ENCODE measurements around the gene MAP2K6.

DNA sequence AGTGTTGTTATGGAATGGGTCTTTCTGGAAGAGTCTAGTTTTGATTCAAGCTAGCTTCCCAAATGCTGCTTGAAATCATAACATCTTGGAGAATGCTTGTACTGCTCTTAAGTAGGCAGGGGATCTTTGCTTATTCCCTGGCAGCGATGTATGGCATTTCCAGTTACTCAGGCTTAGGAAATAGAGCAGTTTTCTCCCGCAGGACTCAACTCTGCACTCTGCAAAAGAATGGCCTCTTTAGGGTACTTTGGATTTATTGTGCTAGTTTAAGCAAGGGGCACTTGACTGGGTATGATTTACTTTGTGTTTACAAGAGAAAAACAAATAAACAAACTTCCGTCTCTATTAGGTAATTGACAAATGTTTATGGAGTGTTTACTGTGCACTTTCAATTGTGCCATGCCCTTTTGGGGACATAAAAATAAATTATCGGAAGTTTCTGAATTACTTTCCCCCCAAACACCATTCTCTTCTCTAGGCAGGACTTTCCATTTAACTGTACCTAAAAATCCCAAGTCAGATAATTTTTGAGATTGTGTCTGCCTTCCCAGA, 164.0 kb downstream of the MAP2K6 start:
- no peak for TF ChIP-seq SMC3 (IDR thresholded peaks at IDR 0.05; ENCODE audit: low read depth, low read length)
- TF ChIP-seq NRF1 (IDR thresholded peaks at IDR 0.05; ENCODE audit: low read depth, low read length): no peak
- TF ChIP-seq, protein P1, sequence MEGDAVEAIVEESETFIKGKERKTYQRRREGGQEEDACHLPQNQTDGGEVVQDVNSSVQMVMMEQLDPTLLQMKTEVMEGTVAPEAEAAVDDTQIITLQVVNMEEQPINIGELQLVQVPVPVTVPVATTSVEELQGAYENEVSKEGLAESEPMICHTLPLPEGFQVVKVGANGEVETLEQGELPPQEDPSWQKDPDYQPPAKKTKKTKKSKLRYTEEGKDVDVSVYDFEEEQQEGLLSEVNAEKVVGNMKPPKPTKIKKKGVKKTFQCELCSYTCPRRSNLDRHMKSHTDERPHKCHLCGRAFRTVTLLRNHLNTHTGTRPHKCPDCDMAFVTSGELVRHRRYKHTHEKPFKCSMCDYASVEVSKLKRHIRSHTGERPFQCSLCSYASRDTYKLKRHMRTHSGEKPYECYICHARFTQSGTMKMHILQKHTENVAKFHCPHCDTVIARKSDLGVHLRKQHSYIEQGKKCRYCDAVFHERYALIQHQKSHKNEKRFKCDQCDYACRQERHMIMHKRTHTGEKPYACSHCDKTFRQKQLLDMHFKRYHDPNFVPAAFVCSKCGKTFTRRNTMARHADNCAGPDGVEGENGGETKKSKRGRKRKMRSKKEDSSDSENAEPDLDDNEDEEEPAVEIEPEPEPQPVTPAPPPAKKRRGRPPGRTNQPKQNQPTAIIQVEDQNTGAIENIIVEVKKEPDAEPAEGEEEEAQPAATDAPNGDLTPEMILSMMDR (IDR thresholded peaks at IDR 0.05): no peak
- TF ChIP-seq TAF1 (IDR thresholded peaks at IDR 0.05; ENCODE audit: borderline replicate concordance, low read depth, low read length): no peak
- no peak for TF ChIP-seq RAD21 (IDR thresholded peaks at IDR 0.05; ENCODE audit: low read length)
- no peak for TF ChIP-seq SIN3A (IDR thresholded peaks at IDR 0.05; ENCODE audit: borderline replicate concordance, low read depth, low read length)
- no peak for TF ChIP-seq RFX5 (IDR thresholded peaks at IDR 0.05; ENCODE audit: low read length)
- TF ChIP-seq, protein P2, sequence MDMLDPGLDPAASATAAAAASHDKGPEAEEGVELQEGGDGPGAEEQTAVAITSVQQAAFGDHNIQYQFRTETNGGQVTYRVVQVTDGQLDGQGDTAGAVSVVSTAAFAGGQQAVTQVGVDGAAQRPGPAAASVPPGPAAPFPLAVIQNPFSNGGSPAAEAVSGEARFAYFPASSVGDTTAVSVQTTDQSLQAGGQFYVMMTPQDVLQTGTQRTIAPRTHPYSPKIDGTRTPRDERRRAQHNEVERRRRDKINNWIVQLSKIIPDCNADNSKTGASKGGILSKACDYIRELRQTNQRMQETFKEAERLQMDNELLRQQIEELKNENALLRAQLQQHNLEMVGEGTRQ (IDR thresholded peaks at IDR 0.05; ENCODE audit: borderline replicate concordance, low read depth, low read length): no peak
- no peak for TF ChIP-seq YY1 (IDR thresholded peaks at IDR 0.05; ENCODE audit: low read depth)
- TF ChIP-seq POLR2AphosphoS5 (IDR thresholded peaks at IDR 0.05; ENCODE audit: low read depth, low read length): no peak
- TF ChIP-seq MXI1 (IDR thresholded peaks at IDR 0.05; ENCODE audit: low read depth, low read length): no peak
- no peak for TF ChIP-seq JUND (IDR thresholded peaks at IDR 0.05)
- no peak for TF ChIP-seq TCF12 (IDR thresholded peaks at IDR 0.05)
- no peak for TF ChIP-seq FOXJ3 (CRISPR knock-in tag; IDR thresholded peaks at IDR 0.05)
